PFSK-1 (cell line): Measurements from ENCODE around the gene ASB16.

Experiments used
- FOXP2 ChIP-seq: optimal IDR thresholded peaks from 2 replicates; pipeline ENCODE3; 2011; ENCODE audit warnings: borderline replicate concordance, control low read depth, inconsistent platforms; ENCODE audit not compliant: insufficient read depth; ENCODE audit errors: extremely low read length, extremely low read depth
- POLR2AphosphoS5 ChIP-seq: IDR thresholded peaks from 2 replicates; pipeline ENCODE4 v1.6.1; 2012; ENCODE audit warnings: low read depth, mild to moderate bottlenecking, control low read depth, low read length, moderate library complexity
- REST ChIP-seq, 2 experiments: IDR thresholded peaks; 2 replicates each; pipeline versions ENCODE4 v1.6.1 to v1.8.0; 2011 to 2012; ENCODE audit warnings: low read depth in 2 of 2, low read length in 2 of 2, control low read depth in 1 of 2, inconsistent platforms in 1 of 2, mild to moderate bottlenecking in 1 of 2, moderate library complexity in 1 of 2; ENCODE audit not compliant: insufficient read depth in 1 of 2
- SIN3A ChIP-seq: IDR thresholded peaks from 2 replicates; pipeline ENCODE4 v1.6.1; 2012; ENCODE audit warnings: mild to moderate bottlenecking, low read length, moderate library complexity, borderline replicate concordance; ENCODE audit not compliant: insufficient read depth
- TAF1 ChIP-seq: IDR thresholded peaks from 2 replicates; pipeline ENCODE4 v1.6.1; 2012; ENCODE audit warnings: low read length, control low read depth, borderline replicate concordance; ENCODE audit not compliant: insufficient read depth

ASB16 gene

GRCh38 chr17:44221084-44221861, 50.8 kb downstream of the ASB16 start:
- peak; percentile 72; the same call in 1 of the 2 replicates for TF ChIP-seq SIN3A
- no peak; the same call in 1 of the 2 replicates for TF ChIP-seq POLR2AphosphoS5
- TF ChIP-seq FOXP2: peak; percentile 37
- TF ChIP-seq REST (IDR thresholded peaks at IDR 0.05; ENCODE audit: insufficient read depth in 1 of 2, low read depth in 2 of 2, low read length in 2 of 2): 0 out of 4 replicates have a peak, but pooled peaks of 1 of the 2 experiments have one; percentile 22
- TF ChIP-seq TAF1: peak; percentile 56; the same call in 1 of the 2 replicates

- TF ChIP-seq POLR2AphosphoS5 (0 out of 2 replicates have a peak, but pooled peaks have one; percentile 15), TAF1 (no peak), SIN3A (no peak), REST (IDR thresholded peaks at IDR 0.05; ENCODE audit: insufficient read depth in 1 of 2, low read depth in 2 of 2, low read length in 2 of 2) (no peak), FOXP2 (no peak)
Observed at GRCh38 chr17:44221862-44222111, 51.3 kb downstream of the ASB16 start.

GRCh38 chr17:44222112-44222869, 51.8 kb downstream of the ASB16 start:
- TF ChIP-seq SIN3A (peak; percentile 58; the same call in 1 of the 2 replicates), POLR2AphosphoS5 (peak; percentile 3; the same call in 1 of the 2 replicates), REST (IDR thresholded peaks at IDR 0.05; ENCODE audit: insufficient read depth in 1 of 2, low read depth in 2 of 2, low read length in 2 of 2) (no peak), FOXP2 (no peak)

GRCh38 chr17:44223541-44224071, 53.1 kb downstream of the ASB16 start:
- TF ChIP-seq REST (IDR thresholded peaks at IDR 0.05; ENCODE audit: insufficient read depth in 1 of 2, low read depth in 2 of 2, low read length in 2 of 2) (no peak), POLR2AphosphoS5 (no peak), SIN3A (no peak), TAF1 (no peak), FOXP2 (no peak)
